Stimulated activated CD8-positive, alpha-beta memory T cell treated with anti-CD3 and anti-CD28 coated beads, Interleukin-7, amount 100 ng/mL, for 1 hour (primary cell): ENCODE measurements around the gene FOXD2.

Experiments
- DNase-seq, 2 donors: peaks; one replicate each; pipeline ENCODE4 v3.0.0-alpha.2; 2020; ENCODE audit warnings: low read depth in 2 of 2

FOXD2 gene

DNA sequence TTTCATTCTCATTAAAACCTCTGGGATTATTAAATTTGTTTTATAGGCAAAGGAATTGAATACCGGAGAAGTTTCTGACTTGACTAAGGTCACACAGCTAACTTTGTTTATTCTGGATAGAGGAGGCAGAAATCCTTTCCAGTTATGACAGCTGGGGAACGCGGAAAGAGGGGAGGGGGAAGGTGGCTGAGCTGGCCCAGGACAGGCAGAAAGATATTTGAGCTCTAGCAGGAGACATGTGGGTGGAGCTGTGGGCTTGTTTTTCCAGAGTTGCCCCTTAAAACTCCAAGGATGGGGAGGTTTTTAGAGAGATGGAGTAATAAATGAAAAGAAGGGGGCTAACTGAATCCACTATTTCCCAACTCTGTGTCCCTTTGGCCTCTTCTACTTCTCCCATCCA is 27.8 kb downstream of the FOXD2 start:
- no peak for DNase-seq

DNA sequence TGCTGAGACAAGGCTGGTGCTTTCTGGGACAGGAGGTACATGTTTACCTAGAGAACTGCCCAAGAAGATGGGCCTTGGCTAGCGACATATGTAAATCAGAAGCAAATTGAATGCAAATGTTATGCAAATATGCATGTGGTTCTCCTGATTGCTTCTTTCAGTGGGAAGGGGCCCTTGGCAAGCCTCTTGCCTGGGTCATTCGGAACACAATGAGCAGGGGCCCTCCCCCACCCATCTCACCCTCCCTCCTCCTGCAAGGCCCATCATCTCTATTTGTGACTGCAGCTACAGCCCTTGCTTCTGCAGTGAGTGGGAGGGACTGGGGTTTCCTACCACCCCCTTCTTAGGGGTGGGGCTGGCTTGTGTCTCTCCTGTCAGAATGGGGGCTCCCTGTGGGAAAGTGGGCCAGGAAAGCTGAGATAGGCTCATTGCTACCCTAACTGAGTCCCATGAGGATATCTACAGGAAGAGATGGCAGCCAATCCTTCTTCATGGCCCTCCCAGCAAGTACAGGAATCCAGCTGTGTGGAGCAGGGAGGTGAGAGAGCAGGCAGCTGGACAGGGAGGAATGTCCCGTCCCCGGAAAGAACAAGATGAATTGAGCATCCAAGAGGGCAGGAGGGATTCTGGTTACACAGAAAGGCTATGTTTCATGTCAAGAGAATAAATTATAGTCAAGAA is 31.0 kb downstream of the FOXD2 start:
- DNase-seq: no peak

DNA sequence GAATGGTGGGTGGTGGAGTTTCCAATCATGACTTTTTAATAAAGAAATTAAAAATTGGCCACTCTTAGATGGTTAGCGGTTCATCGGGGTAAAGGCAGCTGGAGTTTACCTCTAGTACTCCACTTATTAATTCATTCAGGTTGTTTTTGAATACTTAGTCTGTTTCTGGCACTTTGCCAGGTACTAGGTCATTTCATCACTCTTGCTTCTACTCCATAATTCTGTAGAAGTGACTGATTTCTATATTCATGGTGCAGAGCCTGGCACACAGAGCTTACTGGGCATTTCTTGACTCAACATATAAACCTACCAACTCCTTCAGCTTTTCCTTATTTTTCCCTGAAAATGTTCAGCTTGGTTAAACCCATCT is 31.5 kb downstream of the FOXD2 start:
- no peak for DNase-seq

DNA sequence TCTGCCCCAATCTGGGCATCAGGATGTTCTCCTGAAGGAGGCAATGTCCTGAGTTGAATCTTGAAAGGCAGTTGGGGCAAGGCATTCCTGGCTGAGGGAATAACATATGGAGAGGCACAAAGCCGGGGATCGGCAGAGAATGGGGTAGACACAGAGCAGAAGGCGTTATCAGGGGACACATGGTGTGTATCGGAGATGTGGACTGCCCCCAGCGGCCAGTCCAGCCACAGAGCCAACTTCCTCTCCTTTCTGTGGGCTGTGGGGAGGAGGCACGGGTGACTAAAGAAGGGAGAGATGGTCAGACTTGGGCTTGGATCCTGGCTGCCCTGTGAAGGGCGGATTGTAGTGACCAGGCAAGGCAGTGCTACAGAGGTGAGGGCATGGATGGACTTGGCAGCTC is 32.1 kb downstream of the FOXD2 start:
- DNase-seq: no peak

DNA sequence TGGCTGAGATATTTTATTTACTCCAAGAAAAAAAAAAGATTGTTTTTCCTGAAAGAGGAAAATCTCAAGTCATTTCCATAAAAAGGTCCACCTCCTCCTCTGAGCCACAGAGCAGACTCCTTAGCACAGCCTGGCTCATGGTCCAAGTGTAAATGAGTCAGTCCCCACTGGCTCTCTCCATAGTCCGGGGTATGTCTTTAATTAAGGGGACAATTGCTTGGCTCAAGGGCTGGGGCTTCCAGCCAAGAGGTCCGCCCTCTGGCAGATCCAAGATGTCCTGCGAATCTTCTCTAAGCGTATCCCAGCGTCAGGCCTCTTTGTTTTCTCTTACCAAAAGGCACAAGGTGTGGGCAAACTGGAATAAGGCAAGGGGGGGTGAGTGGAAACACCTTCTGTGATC is 33.3 kb downstream of the FOXD2 start:
- no peak for DNase-seq

DNA sequence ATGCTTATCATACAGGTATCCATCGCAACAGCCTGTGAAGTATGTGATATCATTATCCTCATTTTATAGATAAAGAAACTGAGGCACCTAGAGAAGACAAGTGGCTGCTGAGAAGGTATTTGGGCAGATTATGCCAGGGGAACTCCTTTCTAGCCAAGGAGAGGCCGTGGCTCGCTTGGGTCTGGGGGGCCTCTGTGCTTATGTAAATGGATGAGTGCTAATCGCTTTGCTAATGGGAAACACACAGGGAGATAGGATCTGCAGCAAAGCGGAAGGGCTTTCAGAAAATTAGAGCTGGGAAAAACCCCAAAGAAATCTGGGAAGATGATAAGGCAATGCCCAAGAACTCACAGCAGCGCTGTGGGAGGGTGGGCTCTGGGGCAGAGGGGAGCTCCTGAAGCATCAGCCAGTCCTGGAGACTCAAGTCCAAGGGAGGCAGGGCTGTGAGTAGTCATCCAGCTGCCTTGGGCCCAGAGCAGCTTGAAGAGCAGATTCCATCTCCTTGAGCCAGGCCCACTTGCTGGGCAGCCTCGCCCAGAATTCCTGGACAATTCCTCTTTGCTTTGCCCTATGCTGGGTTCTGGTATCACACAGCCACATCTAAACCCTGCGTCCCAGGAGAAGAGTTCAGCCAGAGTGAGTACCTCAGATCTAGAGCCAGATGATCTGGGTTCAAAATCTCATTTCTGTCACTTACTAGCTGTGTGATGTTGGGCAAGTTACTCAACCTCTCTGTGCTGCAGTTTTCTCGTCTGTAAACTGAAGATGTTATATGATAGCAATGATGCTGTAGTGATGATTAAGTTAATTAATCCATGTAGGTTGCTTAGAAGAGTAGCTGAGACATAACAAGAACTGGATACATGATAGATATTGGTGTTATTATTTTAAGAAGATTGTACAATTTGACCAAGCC is 36.7 kb downstream of the FOXD2 start:
- no peak for DNase-seq

DNA sequence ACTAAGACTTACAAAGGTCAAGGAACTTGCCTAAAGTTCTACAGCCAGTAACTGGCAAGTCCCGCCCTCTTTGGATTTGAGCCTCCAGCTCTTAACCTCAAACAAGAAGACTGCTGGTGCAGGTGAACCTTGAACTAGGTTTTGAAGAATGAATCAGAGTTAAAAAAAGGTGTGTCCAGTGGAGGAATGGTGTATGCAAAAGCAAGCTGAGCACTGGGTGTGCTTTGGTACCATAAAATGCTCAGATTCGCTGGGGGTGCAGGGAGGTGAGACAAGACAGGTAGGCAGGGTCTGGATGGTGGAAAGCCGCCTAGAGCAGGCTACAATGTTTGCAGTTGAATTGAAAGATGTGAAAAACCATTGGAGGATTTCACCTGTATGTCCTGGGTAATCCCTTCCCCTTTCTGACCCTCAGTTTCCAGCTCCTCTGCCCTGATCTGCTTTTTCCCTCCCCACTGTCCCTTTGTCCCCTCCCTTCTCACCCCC is 39.8 kb downstream of the FOXD2 start:
- no peak for DNase-seq

DNA sequence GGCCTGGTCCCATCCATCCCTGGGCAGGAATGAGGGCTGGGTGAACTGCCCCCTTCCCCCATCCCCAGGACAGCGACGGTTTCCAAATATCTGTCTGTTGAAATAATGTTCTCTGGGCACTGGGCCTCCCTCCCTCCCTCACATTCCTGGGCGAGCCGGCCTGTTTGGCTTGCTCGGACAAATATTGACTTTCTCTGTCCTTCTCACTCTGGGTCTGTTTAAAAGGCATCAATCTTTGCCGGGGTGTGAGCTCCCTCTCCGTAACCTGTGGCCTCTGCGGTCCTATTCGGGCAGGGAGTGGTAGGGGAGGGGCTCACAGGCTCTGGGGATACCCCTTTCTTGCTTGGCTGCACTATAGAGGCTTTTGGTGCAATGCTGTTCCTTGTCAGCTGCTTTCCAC is 40.2 kb downstream of the FOXD2 start:
- DNase-seq: no peak

DNA sequence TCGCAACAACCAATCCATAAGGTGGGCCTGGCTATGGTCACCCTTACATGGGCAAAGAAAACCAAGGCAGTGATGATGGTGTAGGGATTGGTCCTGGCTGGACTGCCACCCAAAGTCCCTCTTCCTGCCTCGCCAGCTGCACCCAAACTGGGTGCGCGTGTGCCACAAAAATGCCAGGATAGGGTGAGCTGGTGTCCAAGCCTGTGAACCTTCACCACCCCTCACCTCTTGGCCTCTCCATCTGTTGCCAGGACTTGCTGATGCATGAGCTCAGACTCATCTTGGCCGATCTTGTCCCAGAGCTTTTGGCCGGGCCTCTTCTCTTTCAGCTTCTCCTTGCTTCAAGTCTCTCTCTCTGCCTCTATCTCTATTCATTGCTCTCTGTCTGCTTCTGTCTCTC is 41.8 kb downstream of the FOXD2 start:
- DNase-seq: no peak

DNA sequence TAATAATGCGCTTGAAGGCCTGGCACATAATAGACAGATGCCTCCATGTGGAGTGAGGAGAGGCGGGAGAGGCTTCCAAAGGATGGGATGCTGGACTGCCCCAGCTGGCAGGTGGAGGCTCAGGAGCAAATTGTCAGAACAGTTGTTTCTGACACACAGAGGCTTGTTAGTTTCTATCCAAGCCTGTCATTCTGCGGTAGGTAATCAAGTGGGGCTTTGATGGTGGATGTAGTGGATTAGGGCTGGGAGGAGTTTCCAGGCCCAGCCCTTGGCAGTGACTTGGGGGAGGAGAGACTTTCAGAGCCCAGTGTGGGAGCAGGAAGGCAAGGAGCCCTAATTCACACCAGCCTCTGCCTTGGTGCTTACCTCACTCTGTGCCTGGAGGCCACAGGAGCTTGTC is 44.1 kb downstream of the FOXD2 start:
- DNase-seq: no peak

DNA sequence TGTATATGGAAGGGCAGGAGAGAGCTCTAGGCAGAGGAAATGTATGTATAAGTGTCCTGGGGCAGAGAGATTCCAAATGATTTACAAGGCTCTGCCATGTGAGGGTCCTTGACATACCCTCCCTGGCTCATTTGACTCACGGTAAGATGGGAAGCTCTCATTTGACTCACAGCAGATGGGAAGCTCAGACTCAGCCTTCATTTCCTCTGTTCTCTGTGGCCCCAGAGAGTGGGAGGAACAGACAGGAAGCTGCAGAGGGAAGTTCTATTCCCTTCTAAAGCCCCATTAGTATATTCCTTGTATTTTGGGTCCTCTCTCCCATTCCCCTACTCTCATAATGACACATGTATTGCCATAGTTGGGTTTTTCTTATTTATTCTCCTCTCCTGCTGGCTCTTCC is 44.9 kb downstream of the FOXD2 start:
- DNase-seq: no peak

DNA sequence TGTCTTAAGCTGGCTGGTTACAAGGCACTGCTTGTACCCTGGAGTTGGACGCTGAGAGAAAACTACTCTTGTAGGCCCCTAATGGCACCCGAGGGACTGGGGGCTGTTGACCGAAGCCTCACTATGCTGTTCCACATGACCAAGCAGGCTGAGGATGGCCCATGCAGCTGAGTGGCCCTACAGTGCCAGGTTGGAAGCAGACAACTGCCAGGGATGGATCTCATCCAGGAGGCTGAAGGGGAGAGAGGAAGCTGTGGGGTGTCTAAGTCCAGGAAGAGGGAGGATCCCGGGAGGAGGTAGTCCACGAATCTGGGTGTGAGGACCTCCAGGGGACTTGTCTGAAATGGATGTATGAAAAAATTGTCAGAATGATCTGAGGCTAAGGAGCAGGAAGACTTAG is 45.8 kb downstream of the FOXD2 start:
- no peak for DNase-seq

DNA sequence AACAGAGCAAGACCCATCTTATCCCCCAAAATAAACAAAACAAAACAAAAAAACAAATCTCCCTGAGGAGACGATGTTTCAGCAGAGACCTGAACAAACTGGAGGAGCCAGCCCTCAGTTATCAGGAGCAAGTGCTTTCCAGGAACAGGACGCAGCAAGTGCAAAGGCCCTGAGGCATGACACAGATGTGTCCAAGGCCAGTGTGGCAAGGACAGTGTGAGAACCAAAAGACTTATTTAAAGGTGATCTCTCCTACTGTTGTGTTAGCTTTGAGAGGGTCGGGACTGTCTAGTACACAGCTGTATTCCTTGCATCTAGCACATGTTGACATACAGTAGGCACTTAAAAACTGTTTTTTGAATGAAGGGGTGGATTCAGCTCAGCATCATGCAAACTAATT is 48.0 kb downstream of the FOXD2 start:
- no peak for DNase-seq

DNA sequence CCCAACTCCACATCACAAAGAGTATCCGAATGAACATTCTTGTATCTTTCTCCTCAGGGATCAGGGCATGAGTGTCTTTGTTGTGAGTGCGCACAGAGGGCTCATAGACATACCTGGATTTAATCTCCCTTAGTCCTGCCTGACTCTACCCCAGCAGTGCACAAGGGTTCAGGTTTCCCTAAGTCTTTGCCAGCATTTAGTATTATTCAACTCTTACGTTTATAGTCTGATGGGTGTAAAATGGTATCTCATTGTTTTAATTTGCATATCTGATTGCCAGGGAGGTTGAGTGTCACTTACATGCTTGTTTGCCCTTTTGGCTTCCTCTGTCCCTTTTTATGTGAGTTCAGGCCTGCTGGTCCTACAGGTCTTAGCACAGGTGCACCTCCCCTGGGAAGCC is 49.5 kb downstream of the FOXD2 start:
- DNase-seq: no peak

DNA sequence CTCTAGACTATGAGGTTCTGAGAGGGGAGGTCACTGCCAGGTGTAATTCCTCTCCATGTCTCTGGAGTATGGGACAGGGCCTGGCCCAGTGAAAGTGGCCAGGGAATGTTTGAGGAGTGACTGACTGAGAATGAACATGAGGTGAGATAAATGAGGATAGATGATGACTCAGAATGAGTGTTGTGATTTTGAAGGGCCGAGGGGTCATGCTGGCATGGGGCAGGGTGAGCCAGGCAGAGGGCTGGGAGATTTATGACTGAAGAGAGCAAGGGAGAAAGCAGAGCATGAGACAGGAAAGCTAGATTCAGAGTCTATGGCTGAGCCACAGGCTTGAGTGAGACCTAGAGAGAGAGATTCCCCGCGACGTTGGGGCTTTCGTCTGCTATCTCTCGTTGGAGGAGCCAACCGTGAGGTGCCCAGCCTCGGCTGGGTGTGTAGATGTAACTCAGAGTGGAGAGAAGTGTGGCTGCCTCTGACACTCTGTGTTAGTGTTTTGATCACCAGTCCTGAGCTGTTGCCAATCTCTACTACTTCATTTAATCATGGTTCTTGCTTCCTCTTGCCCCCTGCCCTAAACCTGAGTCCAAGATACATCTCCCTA is 50.1 kb downstream of the FOXD2 start:
- no peak for DNase-seq
